WTC11 (cell line): Measurements from ENCODE around the gene GNG4. TPM values are rescaled to one million over a fixed set of nuclear protein-coding genes. Genes with fewer than 3 reads are reported as not detected.

ENCODE experiments used
- ATAC-seq: fragments of 200-7000 bp; cut with Tn5 transposase; 2 replicates; pipeline ENCODE4 v1.10.0; 2021; ENCODE audit warnings: mild to moderate bottlenecking, moderate library complexity
- CTCF ChIA-PET: fragments of 300-600 bp; sonication (Branson Sonifier 250); formaldehyde crosslinking; loops from one replicate; lab custom pipeline; 2021; ENCODE audit warnings: antibody characterized with exemption; lab: Charles Lee
- POLR2A ChIA-PET: fragments of 350-600 bp; sonication (Branson Sonifier 250); formaldehyde crosslinking; loops from one replicate; lab custom pipeline; 2021; ENCODE audit warnings: antibody characterized with exemption; lab: Charles Lee
- DNase-seq: peaks from one replicate; pipeline ENCODE4 v3.0.0; 2021; ENCODE audit warnings: low spot score
- H3K27ac Mint-ChIP-seq: 2 replicates; pipeline ENCODE4 v1.8.0; 2021; ENCODE audit warnings: mixed read lengths
- H3K27me3 Mint-ChIP-seq: 2 replicates; pipeline ENCODE4 v1.8.0; 2021; ENCODE audit warnings: low read depth, mild to moderate bottlenecking, moderate library complexity, mixed read lengths
- H3K36me3 Mint-ChIP-seq: 2 replicates; pipeline ENCODE4 v1.8.0; 2021; ENCODE audit warnings: mixed read lengths
- H3K4me1 Mint-ChIP-seq: 2 replicates; pipeline ENCODE4 v1.8.0; 2022; ENCODE audit warnings: mixed read lengths
- H3K4me3 Mint-ChIP-seq: 2 replicates; pipeline ENCODE4 v1.8.0; 2021; ENCODE audit warnings: mild to moderate bottlenecking, moderate library complexity, mixed read lengths
- H3K9me3 Mint-ChIP-seq: 2 replicates; pipeline ENCODE4 v1.8.0; 2021; ENCODE audit warnings: mixed read lengths
- CREM ChIP-seq: sonication (generic); formaldehyde crosslinking; IDR thresholded peaks from 2 replicates; pipeline ENCODE4 v1.8.1; 2022; ENCODE audit warnings: mild to moderate bottlenecking, missing genetic modification reagents, moderate library complexity
- E2F1 ChIP-seq: sonication (generic); formaldehyde crosslinking; IDR thresholded peaks from 2 replicates; pipeline ENCODE4 v1.8.0; 2022; ENCODE audit warnings: mild to moderate bottlenecking, missing genetic modification reagents
- ELF4 ChIP-seq: sonication (generic); formaldehyde crosslinking; IDR thresholded peaks from 2 replicates; pipeline ENCODE4 v1.8.1; 2022; ENCODE audit warnings: low read depth, mild to moderate bottlenecking, moderate library complexity, missing genetic modification reagents
- EMX1 ChIP-seq: fragments of 250-450 bp; sonication (Bioruptor Pico); IDR thresholded peaks from 2 replicates; pipeline ENCODE4 v1.8.0; 2021; ENCODE audit warnings: mild to moderate bottlenecking
- FOXP4 ChIP-seq: sonication (generic); formaldehyde crosslinking; IDR thresholded peaks from 2 replicates; pipeline ENCODE4 v1.8.0; 2022; ENCODE audit warnings: mild to moderate bottlenecking, missing genetic modification reagents
- GABPB1 ChIP-seq: sonication (generic); formaldehyde crosslinking; IDR thresholded peaks from 2 replicates; pipeline ENCODE4 v1.8.1; 2023; ENCODE audit warnings: mild to moderate bottlenecking, missing genetic modification reagents
- JAZF1 ChIP-seq: fragments of 250-450 bp; sonication (Bioruptor Pico); IDR thresholded peaks from 2 replicates; pipeline ENCODE4 v1.9.0; 2021; ENCODE audit warnings: moderate library complexity, mild to moderate bottlenecking, inconsistent platforms
- NFATC4 ChIP-seq: fragments of 250-450 bp; sonication (Bioruptor Pico); IDR thresholded peaks from 2 replicates; pipeline ENCODE4 v1.9.0; 2021; ENCODE audit warnings: mild to moderate bottlenecking
- NR1H2 ChIP-seq: sonication (generic); formaldehyde crosslinking; IDR thresholded peaks from 2 replicates; pipeline ENCODE4 v1.9.0; 2021; ENCODE audit warnings: mild to moderate bottlenecking, moderate library complexity, missing genetic modification reagents
- NR3C1 ChIP-seq: sonication (generic); formaldehyde crosslinking; conservative IDR thresholded peaks from 2 replicates; pipeline ENCODE4 v1.8.1; 2023; ENCODE audit warnings: low read depth, mild to moderate bottlenecking, missing genetic modification reagents
- SMAD3 ChIP-seq: sonication (generic); formaldehyde crosslinking; IDR thresholded peaks from 2 replicates; pipeline ENCODE4 v1.8.0; 2022; ENCODE audit warnings: missing genetic modification reagents, mild to moderate bottlenecking, borderline replicate concordance
- SMAD4 ChIP-seq: sonication (generic); formaldehyde crosslinking; IDR thresholded peaks from 2 replicates; pipeline ENCODE4 v1.8.0; 2022; ENCODE audit warnings: mild to moderate bottlenecking, missing genetic modification reagents
- TCF7 ChIP-seq: sonication (generic); formaldehyde crosslinking; IDR thresholded peaks from 2 replicates; pipeline ENCODE4 v1.8.0; 2022; ENCODE audit warnings: mild to moderate bottlenecking, low read depth, missing genetic modification reagents, moderate library complexity
- ZNF423 ChIP-seq: fragments of 250-450 bp; sonication (Bioruptor Pico); IDR thresholded peaks from 2 replicates; pipeline ENCODE4 v2.1.2; 2022; ENCODE audit warnings: mild to moderate bottlenecking, moderate library complexity
- total RNA-seq: library from RNA; stranded (reverse); gene quantifications from 3 replicates; pipeline ENCODE4 v1.2.3, GENCODE V29; 2021
- TF ChIP-seq, protein P1 (sequence below): fragments of 250-450 bp; sonication (Bioruptor Pico); IDR thresholded peaks from 2 replicates; pipeline ENCODE4 v1.8.0; 2021; ENCODE audit warnings: mild to moderate bottlenecking
- TF ChIP-seq, protein P2 (sequence below): sonication (generic); formaldehyde crosslinking; IDR thresholded peaks from 2 replicates; pipeline ENCODE4 v1.8.1; 2022; ENCODE audit warnings: missing genetic modification reagents, borderline replicate concordance
- TF ChIP-seq, protein P3 (sequence below): sonication (generic); formaldehyde crosslinking; IDR thresholded peaks from 2 replicates; pipeline ENCODE4 v1.8.0; 2022; ENCODE audit warnings: mild to moderate bottlenecking, missing genetic modification reagents

The GNG4 gene
- total RNA-seq, 1 experiment from 2014 or later: 38.3 TPM

DNA sequence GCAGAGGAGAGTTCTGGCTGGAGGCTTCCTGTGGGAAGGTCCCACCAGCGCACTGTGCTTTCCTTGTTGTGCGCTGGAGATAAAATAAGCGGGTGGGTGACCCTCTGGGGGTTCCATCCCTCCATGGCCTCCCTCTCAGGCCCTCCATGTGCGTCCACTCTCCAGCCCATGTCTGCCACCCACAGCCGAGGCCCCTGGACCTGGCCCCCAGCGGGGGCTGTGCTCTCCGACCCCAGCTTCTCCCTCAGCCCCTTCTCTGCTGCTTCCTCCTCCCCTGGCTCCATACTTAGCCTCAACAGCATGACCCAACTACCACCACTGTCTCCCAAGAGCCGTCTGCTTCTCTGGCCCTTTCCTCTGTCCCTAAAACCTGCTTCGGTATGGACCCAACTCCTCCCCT, 61.4 kb downstream of the GNG4 start:
- no peak for DNase-seq
- POLR2A ChIA-PET: no interaction called here
- Mint-ChIP-seq H3K27me3 (peaks cover 2% of the 10 kb centered on the region), H3K27ac (no peak overlapping the region), H3K4me1 (peaks cover 3% of the 10 kb centered on the region; the same call in 1 of the 2 replicates)
- ATAC-seq: no peak
- TF ChIP-seq SMAD4 (CRISPR knock-in tag) (no peak), CREM (CRISPR knock-in tag) (no peak), ELF4 (CRISPR knock-in tag) (no peak), NR3C1 (CRISPR knock-in tag) (no peak), FOXP4 (CRISPR knock-in tag) (no peak), NFATC4 (no peak)
- TF ChIP-seq, protein P1, sequence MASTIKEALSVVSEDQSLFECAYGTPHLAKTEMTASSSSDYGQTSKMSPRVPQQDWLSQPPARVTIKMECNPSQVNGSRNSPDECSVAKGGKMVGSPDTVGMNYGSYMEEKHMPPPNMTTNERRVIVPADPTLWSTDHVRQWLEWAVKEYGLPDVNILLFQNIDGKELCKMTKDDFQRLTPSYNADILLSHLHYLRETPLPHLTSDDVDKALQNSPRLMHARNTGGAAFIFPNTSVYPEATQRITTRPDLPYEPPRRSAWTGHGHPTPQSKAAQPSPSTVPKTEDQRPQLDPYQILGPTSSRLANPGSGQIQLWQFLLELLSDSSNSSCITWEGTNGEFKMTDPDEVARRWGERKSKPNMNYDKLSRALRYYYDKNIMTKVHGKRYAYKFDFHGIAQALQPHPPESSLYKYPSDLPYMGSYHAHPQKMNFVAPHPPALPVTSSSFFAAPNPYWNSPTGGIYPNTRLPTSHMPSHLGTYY: no peak
- TF ChIP-seq, protein P2, sequence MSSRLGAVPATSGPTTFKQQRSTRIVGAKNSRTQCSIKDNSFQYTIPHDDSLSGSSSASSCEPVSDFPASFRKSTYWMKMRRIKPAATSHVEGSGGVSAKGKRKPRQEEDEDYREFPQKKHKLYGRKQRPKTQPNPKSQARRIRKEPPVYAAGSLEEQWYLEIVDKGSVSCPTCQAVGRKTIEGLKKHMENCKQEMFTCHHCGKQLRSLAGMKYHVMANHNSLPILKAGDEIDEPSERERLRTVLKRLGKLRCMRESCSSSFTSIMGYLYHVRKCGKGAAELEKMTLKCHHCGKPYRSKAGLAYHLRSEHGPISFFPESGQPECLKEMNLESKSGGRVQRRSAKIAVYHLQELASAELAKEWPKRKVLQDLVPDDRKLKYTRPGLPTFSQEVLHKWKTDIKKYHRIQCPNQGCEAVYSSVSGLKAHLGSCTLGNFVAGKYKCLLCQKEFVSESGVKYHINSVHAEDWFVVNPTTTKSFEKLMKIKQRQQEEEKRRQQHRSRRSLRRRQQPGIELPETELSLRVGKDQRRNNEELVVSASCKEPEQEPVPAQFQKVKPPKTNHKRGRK (CRISPR knock-in tag): no peak
- TF ChIP-seq, protein P3, sequence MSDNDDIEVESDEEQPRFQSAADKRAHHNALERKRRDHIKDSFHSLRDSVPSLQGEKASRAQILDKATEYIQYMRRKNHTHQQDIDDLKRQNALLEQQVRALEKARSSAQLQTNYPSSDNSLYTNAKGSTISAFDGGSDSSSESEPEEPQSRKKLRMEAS (CRISPR knock-in tag): no peak
- TF ChIP-seq, all 79 proteins: peak for 0
- H3K4me3 Mint-ChIP-seq: no peak overlapping the region
- CTCF ChIA-PET: interaction anchor here (1.1 to 2.9 kb wide), 2 partner anchors 10 to 13 kb away, joined by 3 to 11 read pairs; no protein-coding TSS in a partner anchor
- H3K36me3 Mint-ChIP-seq: peaks cover 49% of the 10 kb centered on the region
- H3K9me3 Mint-ChIP-seq: peaks cover 17% of the 10 kb centered on the region

DNA sequence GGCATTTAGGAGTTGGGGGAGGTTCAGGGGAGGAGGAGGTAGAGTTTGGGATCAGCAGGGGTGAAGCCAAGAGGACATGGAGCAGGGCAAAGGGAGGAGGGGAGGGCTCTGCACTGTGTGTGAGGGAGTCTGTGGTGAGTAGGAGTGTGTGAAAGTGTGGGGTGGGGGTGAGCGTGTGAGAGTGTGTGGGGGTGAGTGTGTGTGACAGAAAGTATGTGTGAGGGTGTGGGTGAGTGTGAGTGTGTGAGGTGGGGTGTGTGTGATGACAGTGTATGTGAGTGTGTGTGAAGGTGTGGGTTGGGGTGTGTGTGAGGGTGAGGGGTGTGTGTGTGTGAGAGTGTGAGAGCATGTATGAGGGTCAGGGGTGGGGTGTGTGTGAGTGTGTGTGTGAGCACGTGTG, 62.6 kb downstream of the GNG4 start:
- TF ChIP-seq SMAD3 (CRISPR knock-in tag): no peak
- TF ChIP-seq TCF7 (CRISPR knock-in tag): no peak
- no peak for TF ChIP-seq EMX1
- TF ChIP-seq NR1H2: no peak
- no peak for TF ChIP-seq GABPB1 (CRISPR knock-in tag)
- H3K27ac Mint-ChIP-seq: no peak overlapping the region
- H3K4me1 Mint-ChIP-seq: peaks cover 3% of the 10 kb centered on the region; the same call in 1 of the 2 replicates
- peaks cover 17% of the 10 kb centered on the region for H3K9me3 Mint-ChIP-seq
- H3K27me3 Mint-ChIP-seq: peaks cover 2% of the 10 kb centered on the region
- no peak overlapping the region for H3K4me3 Mint-ChIP-seq
- ChIA-PET POLR2A (no interaction called here), CTCF (no interaction called here)
- no peak for ATAC-seq
- peaks cover 57% of the 10 kb centered on the region for H3K36me3 Mint-ChIP-seq
- DNase-seq: no peak

- peak; percentile 52 for DNase-seq
- peak overlapping the region; percentile 17 for H3K27ac Mint-ChIP-seq
- H3K4me1 Mint-ChIP-seq: peaks cover 3% of the 10 kb centered on the region; the same call in 1 of the 2 replicates
- TF ChIP-seq JAZF1 (no peak), SMAD4 (CRISPR knock-in tag) (no peak), E2F1 (CRISPR knock-in tag) (no peak), ZNF423 (CRISPR knock-in tag) (no peak)
- TF ChIP-seq, protein P3 (CRISPR knock-in tag): 0 out of 2 replicates have a peak, but pooled peaks have one; percentile 34
- no peak overlapping the region for H3K4me3 Mint-ChIP-seq
- peaks cover 2% of the 10 kb centered on the region for H3K27me3 Mint-ChIP-seq
- H3K9me3 Mint-ChIP-seq: peaks cover 21% of the 10 kb centered on the region
- peaks cover 57% of the 10 kb centered on the region for H3K36me3 Mint-ChIP-seq
- peak; percentile 77 for ATAC-seq
- POLR2A ChIA-PET: no interaction called here
- CTCF ChIA-PET: no interaction called here
These were observed 63.2 kb downstream of the GNG4 start for GRCh38 chr1:235586413-235586812.
